ENCODE data around the gene TESK1. TPM values are rescaled to one million over a fixed set of nuclear protein-coding genes. Genes with fewer than 3 reads are reported as not detected.

The TESK1 gene
- total and polyA plus RNA-seq, 4 donors, result 3.7 to 12.5 (median 6.8) TPM

DNA sequence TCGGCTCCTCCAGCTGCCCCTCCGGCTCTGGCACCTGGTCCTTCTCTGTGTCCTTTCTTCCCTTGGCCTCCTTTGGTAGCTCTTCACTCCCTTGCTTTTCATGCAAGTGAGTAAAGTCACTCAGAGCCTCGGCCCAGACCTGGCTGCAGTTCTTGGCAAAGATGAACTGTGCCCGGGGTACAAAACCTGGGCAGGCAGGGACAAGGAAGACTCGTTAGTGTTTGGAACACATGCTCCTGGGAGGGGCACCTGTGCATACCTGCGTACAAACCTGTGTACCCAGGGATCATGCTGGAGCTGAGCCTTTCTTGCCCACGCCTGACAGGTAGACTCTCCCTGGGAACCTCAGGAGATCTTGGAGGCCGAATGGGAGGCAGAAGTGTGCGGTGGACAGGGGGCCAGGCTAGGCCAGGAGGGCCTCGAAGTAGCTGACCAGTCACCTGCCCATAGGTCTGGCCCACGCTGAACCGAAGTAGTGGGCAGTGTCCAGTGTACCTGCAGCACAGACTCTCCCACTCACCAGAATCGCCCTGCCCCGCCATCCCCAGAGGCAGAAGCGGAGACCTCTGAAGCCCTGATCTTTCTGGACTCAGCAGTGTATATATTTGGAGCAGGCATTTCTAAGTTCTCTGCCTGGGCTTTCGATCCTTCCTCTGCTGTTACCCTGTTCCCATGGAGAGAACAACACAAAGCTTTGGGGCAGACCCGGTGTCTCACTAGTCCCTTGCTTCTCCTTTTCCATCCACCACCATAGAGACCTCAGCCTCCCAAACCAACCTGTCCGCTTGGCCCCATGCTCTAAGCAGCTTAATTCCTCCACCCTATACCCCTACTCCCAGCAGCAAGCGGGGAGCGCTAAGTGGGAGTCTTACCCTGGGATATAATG lies 41.9 kb upstream of the TESK1 start:
- no peaks in the 10 kb centered on the region for H3K9me3 ChIP-seq (ENCODE audit: control insufficient read depth in 4 of 4, low read length in 3 of 4)
- TF ChIP-seq HNF4G (IDR thresholded peaks at IDR 0.05) (no peak), FOXA1 (IDR thresholded peaks at IDR 0.05) (no peak), JUND (IDR thresholded peaks at IDR 0.05) (no peak), TAF1 (conservative IDR thresholded peaks at IDR 0.05) (no peak), HNF4A (conservative IDR thresholded peaks at IDR 0.05) (no peak), FOXA2 (IDR thresholded peaks at IDR 0.05) (no peak), CTCF (IDR thresholded peaks at IDR 0.05; ENCODE audit: low read depth, low read length, missing input control) (no peak), EGR1 (IDR thresholded peaks at IDR 0.05; ENCODE audit: low read depth in 2 of 2) (no peak), YY1 (IDR thresholded peaks at IDR 0.05) (no peak), RXRA (IDR thresholded peaks at IDR 0.05) (no peak), GABPA (IDR thresholded peaks at IDR 0.05 in 1 of 2, conservative IDR thresholded peaks at IDR 0.05 in 1 of 2) (no peak), NR2F2 (IDR thresholded peaks at IDR 0.05) (no peak), SP1 (IDR thresholded peaks at IDR 0.05) (no peak), RAD21 (IDR thresholded peaks at IDR 0.05) (no peak), REST (IDR thresholded peaks at IDR 0.05) (no peak)
- TF ChIP-seq, protein P1, sequence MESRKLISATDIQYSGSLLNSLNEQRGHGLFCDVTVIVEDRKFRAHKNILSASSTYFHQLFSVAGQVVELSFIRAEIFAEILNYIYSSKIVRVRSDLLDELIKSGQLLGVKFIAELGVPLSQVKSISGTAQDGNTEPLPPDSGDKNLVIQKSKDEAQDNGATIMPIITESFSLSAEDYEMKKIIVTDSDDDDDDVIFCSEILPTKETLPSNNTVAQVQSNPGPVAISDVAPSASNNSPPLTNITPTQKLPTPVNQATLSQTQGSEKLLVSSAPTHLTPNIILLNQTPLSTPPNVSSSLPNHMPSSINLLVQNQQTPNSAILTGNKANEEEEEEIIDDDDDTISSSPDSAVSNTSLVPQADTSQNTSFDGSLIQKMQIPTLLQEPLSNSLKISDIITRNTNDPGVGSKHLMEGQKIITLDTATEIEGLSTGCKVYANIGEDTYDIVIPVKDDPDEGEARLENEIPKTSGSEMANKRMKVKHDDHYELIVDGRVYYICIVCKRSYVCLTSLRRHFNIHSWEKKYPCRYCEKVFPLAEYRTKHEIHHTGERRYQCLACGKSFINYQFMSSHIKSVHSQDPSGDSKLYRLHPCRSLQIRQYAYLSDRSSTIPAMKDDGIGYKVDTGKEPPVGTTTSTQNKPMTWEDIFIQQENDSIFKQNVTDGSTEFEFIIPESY (IDR thresholded peaks at IDR 0.05), result no peak
- TF ChIP-seq, protein P2, sequence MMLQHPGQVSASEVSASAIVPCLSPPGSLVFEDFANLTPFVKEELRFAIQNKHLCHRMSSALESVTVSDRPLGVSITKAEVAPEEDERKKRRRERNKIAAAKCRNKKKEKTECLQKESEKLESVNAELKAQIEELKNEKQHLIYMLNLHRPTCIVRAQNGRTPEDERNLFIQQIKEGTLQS (IDR thresholded peaks at IDR 0.05), result no peak
- TF ChIP-seq, protein P3, sequence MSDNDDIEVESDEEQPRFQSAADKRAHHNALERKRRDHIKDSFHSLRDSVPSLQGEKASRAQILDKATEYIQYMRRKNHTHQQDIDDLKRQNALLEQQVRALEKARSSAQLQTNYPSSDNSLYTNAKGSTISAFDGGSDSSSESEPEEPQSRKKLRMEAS (IDR thresholded peaks at IDR 0.05), result no peak
- H3K27ac ChIP-seq (ENCODE audit: low read depth in 1 of 2, low read length in 2 of 2), result no peak overlapping the region
- DNase-seq (ENCODE audit: low spot score), result no peak
- no peaks in the 10 kb centered on the region for H3K27me3 ChIP-seq (ENCODE audit: control insufficient read depth in 4 of 4, insufficient read depth in 4 of 4, low read length in 3 of 4)
- H3K4me1 ChIP-seq (ENCODE audit: control insufficient read depth in 4 of 4, insufficient read depth in 4 of 4, low read length in 3 of 4), result peaks cover 0 to 9% (median 3%) of the 10 kb centered on the region in 4 donors
- no peak overlapping the region for H3K9ac ChIP-seq (ENCODE audit: low read depth in 1 of 2, low read length in 2 of 2)
- WGBS, result 84% methylated on average over 20 of the region's 20 CpGs
- no peak overlapping the region for H3K4me3 ChIP-seq (ENCODE audit: low read depth in 1 of 3, low read length in 3 of 3)
- H3K36me3 ChIP-seq (ENCODE audit: control insufficient read depth in 4 of 4, insufficient read depth in 3 of 4, low read depth in 1 of 4, low read length in 3 of 4), result peaks cover 0 to 17% (median 4%) of the 10 kb centered on the region in 4 donors
